H7 (cell line): ENCODE results near the gene DCTPP1. TPM values are rescaled to one million over a fixed set of nuclear protein-coding genes. Genes with fewer than 3 reads are reported as not detected.
"Not testable (repeated sequence)": the region's sequence is repeated elsewhere in the genome, so short reads cannot be mapped to it uniquely, and the experiment has no call there.

ENCODE experiments used
- DNase-seq: peaks from one replicate; pipeline ENCODE4 v3.0.0; 2012
- H3K27me3 ChIP-seq: 2 replicates; pipeline ENCODE4 v1.6.0; 2011; ENCODE audit warnings: mild to moderate bottlenecking, low read length; ENCODE audit not compliant: control insufficient read depth, insufficient read depth
- H3K36me3 ChIP-seq: replicated peaks from 2 replicates; pipeline ENCODE4 v1.5.1; 2011; ENCODE audit warnings: low read length; ENCODE audit not compliant: control insufficient read depth, insufficient read depth
- H3K4me3 ChIP-seq: 2 replicates; pipeline ENCODE4 v1.5.1; 2011; ENCODE audit warnings: low read depth, mild to moderate bottlenecking, control low read depth, low read length, moderate library complexity; ENCODE audit not compliant: insufficient read depth
- total RNA-seq: library from RNA; depleted of rRNA; stranded (reverse); fragments of >200 nt; shearing (Covaris generic); gene quantifications from 2 replicates; pipeline ENCODE4 v1.2.3, GENCODE V29; 2014; rRNA removed

DCTPP1 gene
- 56.4 and 74.2 TPM in 2 replicates for total RNA-seq

DNA sequence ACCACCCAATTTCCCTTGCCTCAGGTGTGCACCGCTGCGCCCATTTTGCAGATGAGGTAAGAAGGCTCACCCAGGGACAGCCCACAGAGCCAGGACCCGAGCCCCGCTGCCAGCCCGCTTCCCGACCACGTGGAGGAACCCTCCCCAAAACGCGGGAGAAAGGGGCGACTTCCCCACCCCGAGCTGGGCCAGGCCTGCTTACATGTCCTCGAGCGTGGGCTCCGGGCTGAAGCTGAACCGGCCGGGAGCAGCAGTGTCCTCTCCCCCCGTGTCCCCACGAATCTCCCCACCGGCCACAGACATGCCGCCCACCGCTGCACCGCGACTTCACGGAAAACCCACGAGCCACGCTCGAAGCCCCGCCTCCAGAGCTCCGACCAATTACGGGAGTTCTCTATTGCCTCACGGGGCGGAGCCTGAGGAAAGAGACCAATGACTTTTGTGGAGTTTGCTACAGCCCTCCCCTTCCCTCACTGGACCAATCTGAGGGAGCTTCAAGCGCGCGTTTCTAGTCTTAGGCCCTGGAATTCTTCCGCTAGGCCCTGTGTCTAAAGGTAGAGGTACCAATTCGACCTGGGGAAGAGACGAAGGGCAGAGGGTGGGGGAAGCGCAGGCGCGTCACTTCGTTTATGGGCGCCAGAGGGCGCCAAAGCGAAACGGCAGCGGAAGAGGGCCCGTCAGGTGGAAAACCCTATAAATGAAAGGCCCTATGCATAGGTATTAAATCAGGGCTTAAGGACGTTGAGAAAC, at the start of gene DCTPP1:
Gene DCTPP1 (minus strand): TSS at position 353 of the 750 bp plus-strand sequence. CDS start 50 bp downstream, at position 303.
- peak; percentile 97 for DNase-seq
- Histone ChIP-seq H3K27me3 (no peaks in the 10 kb centered on the region), H3K36me3 (peaks cover 10% of the 10 kb centered on the region), H3K4me3 (peak within 1 kb of the TSS; percentile 98)

DNA sequence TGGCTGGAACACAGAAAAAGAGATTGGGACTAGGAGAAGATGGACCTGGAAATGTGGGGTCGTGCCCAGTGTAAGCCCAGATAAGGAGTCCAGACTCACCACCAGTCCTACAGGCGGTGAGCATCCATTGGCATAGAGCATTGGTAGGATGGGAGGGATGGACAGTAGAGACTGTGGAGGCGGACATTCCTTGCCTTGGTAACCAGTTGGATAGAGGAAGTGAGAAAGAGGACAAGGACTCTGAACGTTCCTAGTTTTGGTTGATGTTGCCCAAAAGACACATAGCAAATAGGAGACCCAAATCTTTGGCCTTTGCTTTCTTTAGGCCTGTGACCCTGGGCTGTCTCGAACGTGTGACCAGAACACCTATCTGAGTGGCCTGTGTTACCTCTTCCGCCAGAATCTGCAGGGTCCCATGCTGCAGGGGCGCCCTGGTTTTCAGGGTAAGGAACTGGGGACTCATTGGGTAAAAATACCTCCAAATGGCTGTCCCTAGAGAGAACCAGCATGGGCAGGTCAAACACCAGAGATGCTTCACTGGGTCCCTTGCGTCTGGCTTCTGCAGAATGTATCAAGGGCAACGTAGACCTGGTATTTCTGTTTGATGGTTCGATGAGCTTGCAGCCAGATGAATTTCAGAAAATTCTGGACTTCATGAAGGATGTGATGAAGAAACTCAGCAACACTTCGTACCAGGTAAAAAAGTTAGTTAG, 49.1 kb upstream of the DCTPP1 start:
- DNase-seq = peak; percentile 14
- Histone ChIP-seq H3K36me3 (no peaks in the 10 kb centered on the region), H3K4me3 (no peak overlapping the region), H3K27me3 (no peaks in the 10 kb centered on the region)

DNA sequence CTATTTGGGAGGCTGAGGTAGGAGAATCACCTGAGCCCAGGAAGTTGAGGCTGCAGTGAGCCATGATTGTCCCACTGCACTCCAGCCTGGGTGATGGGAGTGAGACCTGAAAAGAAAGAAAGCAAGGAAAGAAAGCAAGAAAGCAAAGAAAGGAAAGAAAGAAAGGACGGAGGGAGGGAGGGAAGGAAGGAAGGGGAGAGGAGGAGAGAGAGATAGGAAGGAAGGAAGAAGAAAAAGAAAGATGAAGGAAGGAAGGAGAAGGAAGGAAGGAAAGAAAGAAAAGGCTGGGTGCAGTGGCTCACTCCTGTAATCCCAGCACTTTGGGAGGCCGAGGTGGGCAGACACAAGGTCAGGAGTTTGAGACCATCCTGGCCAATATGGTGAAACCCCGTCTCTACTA, 47.9 kb upstream of the DCTPP1 start:
- DNase-seq, H3K27me3 ChIP-seq, H3K4me3 ChIP-seq, H3K36me3 ChIP-seq: not testable (repeated sequence)

GRCh38 chr16:30476991-30477390, 47.2 kb upstream of the DCTPP1 start:
- Histone ChIP-seq H3K36me3 (no peaks in the 10 kb centered on the region), H3K4me3 (no peak overlapping the region), H3K27me3 (no peaks in the 10 kb centered on the region)
- DNase-seq = no peak

DNA sequence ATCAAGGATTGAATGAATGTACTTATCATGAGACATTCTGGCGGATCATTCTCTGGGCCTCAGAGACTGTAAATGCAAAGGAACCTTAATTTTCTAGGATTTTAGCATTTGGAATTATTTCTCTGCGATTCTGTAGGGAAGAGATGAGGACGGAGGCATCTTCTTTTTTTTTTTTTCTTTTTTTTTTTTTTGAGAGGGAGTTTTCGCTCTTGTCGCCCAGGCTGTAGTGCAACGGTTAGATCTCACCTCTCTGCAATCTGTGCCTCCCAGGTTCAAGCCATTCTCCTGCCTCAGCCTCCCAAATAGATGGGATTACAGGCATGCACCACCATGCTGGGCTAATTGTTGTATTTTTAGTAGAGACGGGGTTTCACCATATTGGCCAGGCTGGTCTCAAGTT, 44.9 kb upstream of the DCTPP1 start:
- Histone ChIP-seq H3K36me3 (no peaks in the 10 kb centered on the region), H3K27me3 (no peaks in the 10 kb centered on the region), H3K4me3 (no peak overlapping the region)
- DNase-seq = no peak

DNA sequence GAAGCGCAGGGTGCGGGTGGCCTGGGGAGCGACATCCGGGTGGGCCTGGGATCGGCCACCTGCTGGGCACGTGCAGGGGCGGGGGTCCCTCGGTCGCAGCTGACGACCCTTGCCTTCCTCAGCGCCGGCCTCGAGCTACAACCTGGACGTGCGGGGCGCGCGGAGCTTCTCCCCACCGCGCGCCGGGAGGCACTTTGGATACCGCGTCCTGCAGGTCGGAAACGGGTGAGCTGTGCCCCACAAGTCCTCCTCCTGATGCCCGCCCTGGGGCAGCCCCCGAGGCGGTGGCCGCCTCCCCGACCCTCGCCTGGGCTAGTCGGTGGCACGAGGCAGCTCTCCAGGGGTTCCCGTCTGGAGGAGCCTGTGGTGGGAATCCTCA, 44.2 kb upstream of the DCTPP1 start:
- Histone ChIP-seq H3K4me3 (no peak overlapping the region), H3K27me3 (no peaks in the 10 kb centered on the region), H3K36me3 (no peaks in the 10 kb centered on the region)
- peak; percentile 56 for DNase-seq

DNA sequence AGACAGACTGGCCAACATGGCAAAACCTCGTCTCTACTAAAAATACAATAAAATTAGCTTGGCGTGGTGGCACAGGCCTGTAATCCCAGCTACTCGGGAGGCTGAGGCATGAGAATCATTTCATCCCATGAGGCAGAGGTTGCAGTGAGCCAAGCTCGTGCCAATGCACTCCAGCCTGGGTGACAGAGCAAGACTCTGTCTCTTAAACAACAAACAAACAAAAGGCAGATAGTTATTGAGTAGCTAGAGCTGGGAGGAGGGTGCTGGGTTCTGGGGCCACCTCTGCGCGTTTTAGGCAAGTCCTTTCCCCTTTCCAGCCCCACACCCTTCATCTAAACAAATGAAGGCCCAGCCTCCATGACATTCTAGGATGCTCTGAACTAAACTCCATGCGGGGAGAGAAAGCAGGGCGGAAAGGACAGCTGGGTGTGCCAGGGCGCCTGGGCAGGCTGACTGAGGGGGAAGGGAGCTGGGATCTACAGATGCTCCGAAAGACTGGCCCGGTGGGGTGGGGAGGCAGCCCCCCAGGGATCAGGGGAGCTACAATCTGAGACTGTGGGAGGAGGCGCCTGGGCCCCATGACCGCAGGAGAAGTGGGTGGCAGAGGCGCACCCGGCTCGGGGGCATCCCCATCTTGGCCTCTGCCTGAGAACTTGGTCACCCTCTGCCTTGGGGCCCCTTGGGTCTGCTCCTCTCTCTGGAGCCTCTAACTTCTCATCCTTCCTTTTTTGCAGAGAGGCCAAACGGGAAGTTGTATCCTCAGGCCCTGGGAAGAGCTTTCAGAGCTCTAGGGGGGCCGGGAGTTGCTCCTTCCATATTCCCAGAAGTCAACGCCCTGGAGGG, 43.6 kb upstream of the DCTPP1 start:
- peak; percentile 48 for DNase-seq
- Histone ChIP-seq H3K27me3 (no peaks in the 10 kb centered on the region), H3K4me3 (no peak overlapping the region), H3K36me3 (no peaks in the 10 kb centered on the region)

DNA sequence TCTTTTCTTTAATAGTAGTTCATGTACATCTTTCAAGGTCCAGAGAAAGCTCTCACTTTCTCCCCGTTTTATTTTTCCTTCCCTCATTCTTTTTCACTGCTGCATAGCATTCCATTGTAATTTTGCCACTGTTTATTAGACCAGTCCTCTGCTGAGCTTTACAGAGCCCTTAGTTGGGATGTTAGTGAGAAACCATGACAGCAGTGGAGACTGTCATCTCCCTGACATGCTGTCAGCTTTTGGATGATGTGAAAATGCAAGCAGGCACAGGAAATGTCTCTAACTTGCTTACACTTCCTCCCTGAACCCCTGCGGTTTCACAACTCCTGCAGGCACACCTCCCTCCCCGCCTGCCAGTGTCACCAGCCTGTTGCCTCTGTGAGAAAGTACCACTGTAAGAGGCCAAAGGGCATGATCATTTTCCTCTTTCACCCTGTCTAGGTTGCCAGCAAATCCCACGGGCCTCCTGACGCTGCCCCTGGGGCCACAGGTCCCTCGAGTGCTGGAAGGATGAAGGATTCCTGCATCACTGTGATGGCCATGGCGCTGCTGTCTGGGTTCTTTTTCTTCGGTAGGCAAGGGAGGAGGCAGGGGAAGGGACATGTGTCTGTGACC, 42.6 kb upstream of the DCTPP1 start, which contains the start of gene ITGAL:
Gene ITGAL (plus strand): TSS at position 415 of the 615 bp plus-strand sequence. CDS start 96 bp downstream, at position 511.
- DNase-seq = peak; percentile 10
- Histone ChIP-seq H3K4me3 (no peak within 1 kb of the TSS), H3K27me3 (no peaks in the 10 kb centered on the region), H3K36me3 (no peaks in the 10 kb centered on the region)

- DNase-seq = no peak
- no peaks in the 10 kb centered on the region for H3K36me3 ChIP-seq
- H3K27me3 ChIP-seq = no peaks in the 10 kb centered on the region
- no peak overlapping the region for H3K4me3 ChIP-seq
Observed at GRCh38 chr16:30470632-30470995, 40.8 kb upstream of the DCTPP1 start.

DNA sequence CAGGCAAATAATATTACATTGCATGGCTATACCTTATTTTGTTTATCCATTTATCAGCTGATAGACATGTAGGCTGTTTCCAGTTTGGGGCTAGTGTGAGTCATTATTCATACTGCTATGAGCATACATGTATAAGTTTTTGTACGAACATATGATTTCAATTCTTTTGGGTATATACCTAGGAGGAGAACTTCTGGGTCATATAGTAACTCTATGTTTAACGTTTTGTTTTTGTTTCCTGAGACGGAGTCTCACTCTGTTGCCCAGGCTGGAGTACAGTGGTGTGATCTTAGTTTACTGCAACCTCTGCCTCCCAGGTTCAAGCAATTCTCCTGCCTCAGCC, 40.3 kb upstream of the DCTPP1 start:
- Histone ChIP-seq H3K4me3 (no peak overlapping the region), H3K27me3 (no peaks in the 10 kb centered on the region), H3K36me3 (no peaks in the 10 kb centered on the region)
- no peak for DNase-seq

DNA sequence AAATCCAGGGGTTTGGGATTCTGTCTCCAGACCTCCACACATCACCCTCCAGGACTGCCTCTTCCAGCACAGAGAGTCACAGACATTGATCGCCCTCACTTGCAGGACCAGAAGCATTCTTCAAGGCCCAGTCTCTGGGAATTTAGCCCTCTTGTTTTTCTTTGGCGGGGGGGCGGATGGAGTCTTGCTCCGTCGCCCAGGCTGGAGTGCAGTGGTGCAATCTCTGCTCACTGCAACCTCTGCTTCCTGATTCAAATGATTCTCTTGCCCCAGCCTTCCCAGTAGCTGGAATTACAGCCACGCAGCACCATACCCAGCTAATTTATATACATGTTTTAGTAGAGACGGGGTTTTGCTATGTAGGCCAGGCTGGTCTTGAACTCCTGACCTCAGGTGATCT, 34.2 kb upstream of the DCTPP1 start:
- DNase-seq = no peak
- H3K36me3 ChIP-seq = no peaks in the 10 kb centered on the region
- H3K27me3 ChIP-seq = no peaks in the 10 kb centered on the region
- no peak overlapping the region for H3K4me3 ChIP-seq

GRCh38 chr16:30461426-30461825, 31.6 kb upstream of the DCTPP1 start:
- H3K27me3 ChIP-seq, H3K4me3 ChIP-seq, DNase-seq, H3K36me3 ChIP-seq: not testable (repeated sequence)

DNA sequence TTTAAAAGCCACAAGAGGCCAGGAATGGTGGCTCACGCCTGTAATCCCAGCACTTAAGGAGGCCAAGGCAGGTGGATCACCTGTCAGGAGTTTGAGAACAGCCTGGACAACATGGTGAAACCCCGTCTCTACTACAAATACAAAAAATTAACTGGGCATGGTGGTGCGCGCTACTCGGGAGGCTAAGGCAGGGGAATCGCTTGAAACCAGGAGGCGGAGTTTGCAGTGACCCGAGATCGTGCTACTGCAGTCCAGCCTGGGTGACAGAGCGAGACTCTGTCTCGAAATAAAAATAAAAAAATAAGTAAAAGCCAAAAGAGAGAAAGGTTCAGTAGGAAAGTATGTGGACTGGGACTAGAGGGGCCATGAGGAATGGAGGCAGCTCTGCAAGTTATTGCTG, 29.6 kb upstream of the DCTPP1 start:
- Histone ChIP-seq H3K4me3 (no peak overlapping the region), H3K36me3 (no peaks in the 10 kb centered on the region), H3K27me3 (no peaks in the 10 kb centered on the region)
- DNase-seq = no peak

GRCh38 chr16:30458561-30459394, 28.9 kb upstream of the DCTPP1 start:
- peak; percentile 17 for DNase-seq
- Histone ChIP-seq H3K4me3 (no peak overlapping the region), H3K36me3 (no peaks in the 10 kb centered on the region), H3K27me3 (no peaks in the 10 kb centered on the region)
